Testis (tissue), 3 donors: ENCODE data around the gene NOS1AP. TPM values are rescaled to one million over a fixed set of nuclear protein-coding genes. Genes with fewer than 3 reads are reported as not detected.

Source experiments
- DNase-seq: peaks from one replicate; pipeline ENCODE4 v3.0.0-alpha.2; 2019
- H3K27ac ChIP-seq, 2 donors: fragments of 200-600 bp; sonication (generic); one replicate each; pipeline ENCODE4 v1.5.1; 2019
- H3K27me3 ChIP-seq: fragments of 200-600 bp; sonication (generic); one replicate; pipeline ENCODE4 v1.5.1; 2019
- H3K36me3 ChIP-seq: fragments of 200-600 bp; sonication (generic); one replicate; pipeline ENCODE4 v1.5.1; 2017; ENCODE audit warnings: low read depth; ENCODE audit errors: missing control alignments
- H3K4me1 ChIP-seq: fragments of 200-600 bp; sonication (generic); one replicate; pipeline ENCODE4 v1.5.1; 2019
- H3K4me3 ChIP-seq, 2 donors: fragments of 200-600 bp; sonication (generic); one replicate each; pipeline ENCODE4 v1.5.1; 2017 to 2019
- H3K9me3 ChIP-seq: fragments of 200-600 bp; sonication (generic); one replicate; pipeline ENCODE4 v1.5.1; 2017
- CTCF ChIP-seq, 3 experiments: fragments of 450-650 bp in 2 of 3; fragments of 200-600 bp in 1 of 3; sonication (generic) in 1 of 3; IDR thresholded peaks; one replicate each; pipeline ENCODE4 v1.5.1; 2016 to 2019; ENCODE audit warnings: antibody characterized with exemption in 3 of 3, mild to moderate bottlenecking in 2 of 3, moderate library complexity in 1 of 3
- POLR2A ChIP-seq: fragments of 450-650 bp; IDR thresholded peaks from one replicate; pipeline ENCODE4 v1.6.1; 2017; ENCODE audit warnings: antibody characterized with exemption, mild to moderate bottlenecking, moderate library complexity
- WGBS, 2 donors: methylation state at CpG; one replicate each; pipeline ENCODE4 v1.1.5; 2018; 5-methylcytosine and 5-hydroxymethylcytosine counted together
- intact Hi-C: fragments of 100-400 bp; cut with DNase I; formaldehyde crosslinking; loops from one replicate; pipeline ENCODE4 v1.15.1; 2023; ENCODE audit warnings: low total_unique reads
- polyA plus RNA-seq: library from polyadenylated mRNA; stranded (reverse); fragments of 350-450 nt; fragmentation: Illumina TruSeq; extraction: RNeasy Lipid Tissue Mini Kit (QIAGEN cat#74804); gene quantifications from one replicate; pipeline ENCODE4 v1.2.3, GENCODE V29; 2014; ENCODE audit warnings: low read depth, low replicate concordance; ENCODE audit not compliant: insufficient read depth
- total RNA-seq, 2 donors: library from RNA; depleted of rRNA; stranded (reverse); fragments of >200 nt; gene quantifications; one replicate each; pipeline ENCODE4 v1.2.3, GENCODE V29; 2016

The NOS1AP gene
- total and polyA plus RNA-seq, 3 donors from 2014 or later, result 2.1 to 5.1 (median 4.1) TPM

DNA sequence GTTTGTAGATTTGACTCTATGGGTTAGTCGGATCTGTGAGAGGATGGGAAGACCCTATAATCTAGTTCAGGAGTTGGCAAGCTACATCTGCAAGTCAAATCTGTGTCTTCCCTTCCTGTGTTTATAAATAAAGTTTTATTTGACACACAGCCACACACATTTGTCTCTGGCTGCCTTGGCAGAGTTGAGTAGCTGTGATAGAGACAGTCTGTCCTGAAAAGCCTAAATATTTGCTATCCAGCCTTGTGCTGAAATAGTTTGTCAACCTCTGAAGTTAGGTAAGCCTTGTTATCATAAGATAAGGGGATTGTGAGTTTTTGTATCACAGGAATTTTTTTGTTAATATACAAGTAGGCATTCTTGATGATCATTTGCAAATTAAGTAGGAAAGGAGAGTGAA lies 136.8 kb downstream of the NOS1AP start:
- intact Hi-C loops, result no loop called here
- Histone ChIP-seq H3K36me3 (no peaks in the 10 kb centered on the region), H3K4me1 (no peaks in the 10 kb centered on the region), H3K27me3 (no peaks in the 10 kb centered on the region), H3K27ac (no peak overlapping the region), H3K4me3 (no peak overlapping the region), H3K9me3 (no peaks in the 10 kb centered on the region)
- no peak for TF ChIP-seq CTCF (IDR thresholded peaks at IDR 0.05)
- TF ChIP-seq POLR2A, result no peak
- WGBS, 2 donors, result 93 to 100% methylated on average over 1 of the region's 1 CpG
- no peak for DNase-seq

DNA sequence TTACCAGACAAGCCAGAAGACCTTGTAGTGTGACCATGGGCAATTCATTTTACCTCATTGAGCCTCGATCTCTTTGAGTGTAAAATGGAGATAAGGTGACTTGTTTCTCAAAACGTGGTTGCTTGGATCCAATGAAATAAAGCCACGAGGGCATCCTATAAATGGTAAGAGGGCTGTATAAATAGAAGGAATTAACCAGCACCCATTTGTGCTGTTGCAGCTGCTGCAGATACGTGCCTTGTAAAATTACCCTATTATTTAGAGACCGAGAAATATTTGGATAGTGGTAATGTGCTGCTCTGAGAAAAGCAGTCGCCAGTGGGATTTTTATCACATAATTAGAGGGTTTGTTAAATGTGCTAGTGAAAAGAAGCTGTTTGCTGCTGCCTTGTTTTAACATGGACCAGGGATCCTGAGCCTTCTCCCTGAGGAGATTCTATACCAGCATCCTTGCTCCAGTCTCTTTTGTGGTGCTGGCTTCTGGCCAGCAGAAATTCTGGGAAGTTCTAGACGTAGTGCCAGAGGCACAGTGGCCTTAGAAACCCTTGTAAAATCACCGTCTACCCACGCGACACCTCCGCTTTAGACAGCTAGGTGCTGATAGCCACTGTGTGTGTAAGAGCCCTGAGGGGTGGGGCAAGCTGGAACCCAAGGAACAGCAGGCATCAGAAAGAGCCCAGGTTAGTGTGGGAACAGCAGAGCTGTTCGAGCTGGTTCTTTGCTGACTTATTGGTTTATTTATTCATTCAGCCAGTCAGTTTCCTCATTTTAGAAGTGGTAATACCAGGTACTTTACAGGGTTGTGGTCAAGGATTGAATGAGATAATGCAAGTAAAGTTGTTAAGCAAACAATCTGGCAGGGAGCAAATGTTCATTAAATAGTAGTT lies 137.5 kb downstream of the NOS1AP start:
- Histone ChIP-seq H3K9me3 (no peaks in the 10 kb centered on the region), H3K4me1 (no peaks in the 10 kb centered on the region), H3K27ac (no peak overlapping the region), H3K4me3 (no peak overlapping the region), H3K36me3 (no peaks in the 10 kb centered on the region), H3K27me3 (no peaks in the 10 kb centered on the region)
- intact Hi-C loops, result no loop called here
- TF ChIP-seq POLR2A (no peak), CTCF (IDR thresholded peaks at IDR 0.05) (no peak)
- no peak for DNase-seq
- 56 to 64% methylated on average over 12 of the region's 12 CpGs for WGBS, 2 donors

GRCh38 chr1:162207862-162208261 lies 138.4 kb downstream of the NOS1AP start:
- Histone ChIP-seq H3K4me3 (no peak overlapping the region), H3K9me3 (no peaks in the 10 kb centered on the region), H3K4me1 (peaks cover 1% of the 10 kb centered on the region), H3K27me3 (no peaks in the 10 kb centered on the region), H3K27ac (no peak overlapping the region), H3K36me3 (no peaks in the 10 kb centered on the region)
- intact Hi-C loops, result no loop called here
- 91 to 99% methylated on average over 3 of the region's 3 CpGs for WGBS, 2 donors
- no peak for TF ChIP-seq POLR2A
- no peak for DNase-seq

DNA sequence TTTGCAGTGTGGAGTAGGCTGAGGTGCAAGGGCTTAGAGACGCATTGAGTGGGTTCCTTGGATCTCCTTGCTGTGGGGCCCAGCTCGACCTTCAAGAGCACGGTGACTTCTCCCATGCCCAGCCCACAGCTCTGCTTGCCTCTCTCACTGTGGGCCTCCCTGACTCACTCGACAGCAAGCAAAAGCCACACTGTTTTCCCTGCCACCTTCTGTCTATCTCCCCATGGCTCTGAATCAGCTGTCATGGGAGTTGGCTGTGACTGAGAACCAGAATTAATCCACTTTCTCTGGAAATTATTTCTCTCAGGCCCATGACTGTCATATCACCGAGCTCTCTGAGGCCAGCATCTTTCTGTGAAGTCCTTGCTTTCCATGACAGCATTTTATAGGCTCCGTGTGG lies 140.7 kb downstream of the NOS1AP start:
- TF ChIP-seq POLR2A (no peak), CTCF (IDR thresholded peaks at IDR 0.05) (no peak)
- Histone ChIP-seq H3K27ac (no peak overlapping the region), H3K36me3 (no peaks in the 10 kb centered on the region), H3K4me3 (no peak overlapping the region), H3K27me3 (no peaks in the 10 kb centered on the region), H3K9me3 (no peaks in the 10 kb centered on the region), H3K4me1 (peaks cover 8% of the 10 kb centered on the region)
- 68 to 74% methylated on average over 6 of the region's 6 CpGs for WGBS, 2 donors
- intact Hi-C loops, result no loop called here
- DNase-seq, result no peak

GRCh38 chr1:162212713-162213112 lies 143.2 kb downstream of the NOS1AP start:
- TF ChIP-seq POLR2A, result no peak
- TF ChIP-seq CTCF (IDR thresholded peaks at IDR 0.05), result no peak
- Histone ChIP-seq H3K27me3 (no peaks in the 10 kb centered on the region), H3K27ac (no peak overlapping the region), H3K36me3 (no peaks in the 10 kb centered on the region), H3K4me1 (peaks cover 8% of the 10 kb centered on the region), H3K4me3 (no peak overlapping the region), H3K9me3 (no peaks in the 10 kb centered on the region)
- intact Hi-C loops, result no loop called here
- 76 to 92% methylated on average over 6 to 7 of the region's 7 CpGs for WGBS, 2 donors
- no peak for DNase-seq
